GM19193 (cell line): ENCODE data around the gene FN3K.

Source experiments
- POLR2A ChIP-seq: IDR thresholded peaks from 4 replicates; pipeline ENCODE4 v1.6.1; 2011; ENCODE audit not compliant: insufficient read depth, insufficient read length; ENCODE audit errors: extremely low read depth

FN3K gene

GRCh38 chr17:82775001-82775823, 39.8 kb downstream of the FN3K start:
- TF ChIP-seq POLR2A = no peak

- no peak for TF ChIP-seq POLR2A
Observed at GRCh38 chr17:82776454-82776853, 41.0 kb downstream of the FN3K start.

GRCh38 chr17:82779541-82779940, 44.1 kb downstream of the FN3K start:
- no peak for TF ChIP-seq POLR2A

GRCh38 chr17:82780195-82780594, 44.8 kb downstream of the FN3K start:
- no peak for TF ChIP-seq POLR2A

- no peak for TF ChIP-seq POLR2A
Observed at GRCh38 chr17:82780971-82781893, 45.8 kb downstream of the FN3K start.

GRCh38 chr17:82781894-82782274, 46.5 kb downstream of the FN3K start:
- TF ChIP-seq POLR2A = no peak

GRCh38 chr17:82782657-82783207, 47.3 kb downstream of the FN3K start:
- no peak for TF ChIP-seq POLR2A

GRCh38 chr17:82783498-82783897, 48.1 kb downstream of the FN3K start:
- no peak for TF ChIP-seq POLR2A

- TF ChIP-seq POLR2A = no peak
Observed at GRCh38 chr17:82786427-82786826, 51.0 kb downstream of the FN3K start.

GRCh38 chr17:82787081-82787848, 51.9 kb downstream of the FN3K start:
- TF ChIP-seq POLR2A = no peak

GRCh38 chr17:82788206-82789001, 53.0 kb downstream of the FN3K start:
- no peak for TF ChIP-seq POLR2A

GRCh38 chr17:82789051-82789592, 53.7 kb downstream of the FN3K start:
- TF ChIP-seq POLR2A = no peak

GRCh38 chr17:82789806-82790205, 54.4 kb downstream of the FN3K start:
- TF ChIP-seq POLR2A = no peak

- TF ChIP-seq POLR2A = no peak
Observed at GRCh38 chr17:82790391-82790790, 55.0 kb downstream of the FN3K start.

GRCh38 chr17:82791532-82791931, 56.1 kb downstream of the FN3K start:
- no peak for TF ChIP-seq POLR2A
